Tibial nerve (tissue), 4 donors: ENCODE results near the gene FAM149B1.

Experiments
- CTCF ChIP-seq, 5 experiments: fragments of 200-600 bp in 3 of 5; fragments of 450-650 bp in 2 of 5; sonication (generic) in 3 of 5; IDR thresholded peaks; one replicate each; pipeline ENCODE4 v1.5.1; 2016 to 2019; ENCODE audit warnings: antibody characterized with exemption in 5 of 5, mild to moderate bottlenecking in 3 of 5, moderate library complexity in 2 of 5
- EP300 ChIP-seq, 2 donors: sonication (generic); formaldehyde crosslinking; IDR thresholded peaks; one replicate each; pipeline ENCODE4 v1.6.1; 2017; ENCODE audit warnings: antibody characterized with exemption in 2 of 2, mild to moderate bottlenecking in 1 of 2

- TF ChIP-seq EP300 (IDR thresholded peaks at IDR 0.05) (no peak), CTCF (IDR thresholded peaks at IDR 0.05) (no peak)
These were observed 57.6 kb downstream of the FAM149B1 start for GRCh38 chr10:73225518-73225917.
